Neural cell (in vitro differentiated cells): ENCODE data around the gene PTDSS2. TPM values are rescaled to one million over a fixed set of nuclear protein-coding genes. Genes with fewer than 3 reads are reported as not detected.

Experiments used
- H2AFZ ChIP-seq: fragments of 200-600, 300-800 bp; sonication (generic), shearing (Covaris generic); 2 replicates; pipeline ENCODE4 v1.6.0; 2014; ENCODE audit warnings: low read depth, mild to moderate bottlenecking, antibody characterized with exemption, low read length, moderate library complexity
- H3F3A ChIP-seq: fragments of 200-600 bp; shearing (Covaris generic); 2 replicates; pipeline ENCODE4 v1.6.1; 2016; ENCODE audit warnings: mild to moderate bottlenecking, moderate library complexity, mixed read lengths, antibody characterized with exemption, low read length; ENCODE audit not compliant: insufficient read depth, poor library complexity, severe bottlenecking
- H3K27ac ChIP-seq: fragments of 200-600, 300-800 bp; sonication (generic), shearing (Covaris generic); 2 replicates; pipeline ENCODE4 v1.5.1; 2014; ENCODE audit warnings: mild to moderate bottlenecking, low read length, moderate library complexity
- H3K27me3 ChIP-seq: fragments of 300-800, 200-600 bp; sonication (generic), shearing (Covaris generic); 2 replicates; pipeline ENCODE4 v1.6.0; 2014; ENCODE audit warnings: mild to moderate bottlenecking, low read depth, low read length, moderate library complexity; ENCODE audit not compliant: insufficient read depth
- H3K36me3 ChIP-seq: fragments of 300-800, 200-600 bp; sonication (generic), shearing (Covaris generic); 2 replicates; pipeline ENCODE4 v1.5.1; 2014; ENCODE audit warnings: mild to moderate bottlenecking, antibody characterized with exemption, low read length, moderate library complexity; ENCODE audit not compliant: insufficient read depth
- H3K4me2 ChIP-seq: fragments of 300-800, 200-600 bp; sonication (generic), shearing (Covaris generic); 2 replicates; pipeline ENCODE4 v1.6.0; 2014; ENCODE audit warnings: mild to moderate bottlenecking, low read length
- H3K4me3 ChIP-seq: fragments of 300-800, 200-600 bp; sonication (generic), shearing (Covaris generic); 2 replicates; pipeline ENCODE4 v1.5.1; 2014; ENCODE audit warnings: mild to moderate bottlenecking, low read length, moderate library complexity
- H3K79me2 ChIP-seq: fragments of 200-600 bp; shearing (Covaris generic); replicated peaks from 2 replicates; pipeline ENCODE4 v1.6.0; 2014; ENCODE audit warnings: mild to moderate bottlenecking, low read length, moderate library complexity; ENCODE audit not compliant: insufficient read depth
- H3K9ac ChIP-seq: fragments of 300-800, 200-600 bp; sonication (generic), shearing (Covaris generic); 2 replicates; pipeline ENCODE4 v1.6.1; 2016; ENCODE audit warnings: mild to moderate bottlenecking, low read length, mixed read lengths
- H3K9me2 ChIP-seq: fragments of 200-600 bp; shearing (Covaris generic); 2 replicates; pipeline ENCODE4 v1.6.1; 2016; ENCODE audit warnings: mild to moderate bottlenecking, low read length, mixed read lengths; ENCODE audit not compliant: insufficient read depth
- H3K9me3 ChIP-seq: fragments of 200-600, 300-800 bp; sonication (generic), shearing (Covaris generic); 2 replicates; pipeline ENCODE4 v1.6.1; 2016; ENCODE audit warnings: mild to moderate bottlenecking, mixed run types, low read length, moderate library complexity, mixed read lengths
- H4K20me1 ChIP-seq: fragments of 200-600 bp; shearing (Covaris generic); 2 replicates; pipeline ENCODE4 v1.6.1; 2016; ENCODE audit warnings: mild to moderate bottlenecking, mixed run types; ENCODE audit not compliant: insufficient read depth
- EP300 ChIP-seq: fragments of 450-650 bp; conservative IDR thresholded peaks from 2 replicates; pipeline ENCODE4 v1.6.1; 2014; ENCODE audit warnings: antibody characterized with exemption, mild to moderate bottlenecking, moderate library complexity; ENCODE audit not compliant: poor library complexity, severe bottlenecking
- EZH2 ChIP-seq: fragments of 200-600, 300-800 bp; shearing (Covaris generic), sonication (generic); IDR thresholded peaks from 2 replicates; pipeline ENCODE4 v1.6.1; 2014; ENCODE audit warnings: antibody characterized with exemption, low read length, borderline replicate concordance, mild to moderate bottlenecking; ENCODE audit not compliant: insufficient read depth, poor library complexity, severe bottlenecking
- MXI1 ChIP-seq: fragments of 450-650 bp; conservative IDR thresholded peaks from 2 replicates; pipeline ENCODE4 v1.6.1; 2014; ENCODE audit warnings: antibody characterized with exemption, mild to moderate bottlenecking; ENCODE audit not compliant: poor library complexity, severe bottlenecking
- POLR2AphosphoS5 ChIP-seq: IDR thresholded peaks from 2 replicates; pipeline ENCODE4 v1.6.1; 2012
- RAD21 ChIP-seq: fragments of 450-650 bp; conservative IDR thresholded peaks from 2 replicates; pipeline ENCODE4 v1.6.1; 2014; ENCODE audit warnings: antibody characterized with exemption, mild to moderate bottlenecking, moderate library complexity
- SMC3 ChIP-seq: fragments of 450-650 bp; conservative IDR thresholded peaks from 2 replicates; pipeline ENCODE4 v1.6.1; 2014; ENCODE audit warnings: antibody characterized with exemption, mild to moderate bottlenecking, moderate library complexity; ENCODE audit not compliant: poor library complexity
- TAF1 ChIP-seq: IDR thresholded peaks from 2 replicates; pipeline ENCODE4 v1.6.1; 2012; ENCODE audit warnings: low read depth
- polyA plus RNA-seq: library from polyadenylated mRNA; depleted of rRNA; stranded (reverse); fragments of >200 nt; gene quantifications from 2 replicates; pipeline ENCODE4 v1.2.3, GENCODE V29; 2014
- TF ChIP-seq, protein P1 (sequence below): fragments of 450-650 bp; IDR thresholded peaks from 2 replicates; pipeline ENCODE4 v1.5.1; 2014; ENCODE audit warnings: antibody characterized with exemption, mild to moderate bottlenecking, moderate library complexity; ENCODE audit not compliant: poor library complexity, severe bottlenecking
- TF ChIP-seq, protein P2 (sequence below): IDR thresholded peaks from 2 replicates; pipeline ENCODE4 v1.6.1; 2012; ENCODE audit warnings: borderline replicate concordance

Gene PTDSS2
- polyA plus RNA-seq, 1 donor from 2014 or later: 54.3 TPM

DNA sequence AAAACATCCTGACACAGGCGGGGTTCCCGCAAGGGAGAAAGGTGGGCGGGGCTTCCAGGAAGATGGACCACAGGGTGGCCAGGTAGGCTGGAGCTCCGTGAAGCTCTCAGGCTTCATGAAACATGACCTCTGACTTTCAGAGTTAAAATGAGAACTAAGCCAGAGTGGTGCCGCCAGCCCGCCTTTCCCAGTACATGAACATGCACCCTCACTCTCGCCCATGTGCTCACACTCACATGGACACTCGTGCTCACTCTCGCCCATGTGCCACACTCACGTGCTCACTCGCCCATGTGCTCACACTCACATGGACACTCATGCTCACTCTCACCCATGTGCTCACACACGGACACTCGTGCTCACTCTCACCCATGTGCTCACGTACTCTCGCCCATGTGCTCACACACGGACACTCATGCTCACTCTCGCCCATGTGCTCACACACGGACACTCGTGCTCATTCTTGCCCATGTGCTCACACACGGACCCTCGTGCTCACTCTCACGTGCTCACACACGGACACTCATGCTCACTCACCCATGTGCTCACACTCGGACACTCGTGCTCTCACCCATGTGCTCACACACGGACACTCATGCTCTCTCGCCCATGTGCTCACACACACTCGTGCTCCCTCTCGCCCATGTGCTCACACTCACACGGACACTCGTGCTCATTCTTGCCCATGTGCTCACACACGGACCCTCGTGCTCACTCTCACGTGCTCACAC lies 46.9 kb downstream of the PTDSS2 start:
- H3K9me3 ChIP-seq: no peaks in the 10 kb centered on the region
- no peaks in the 10 kb centered on the region for H3F3A ChIP-seq
- no peaks in the 10 kb centered on the region for H4K20me1 ChIP-seq
- H3K36me3 ChIP-seq: peaks cover 7% of the 10 kb centered on the region
- H2AFZ ChIP-seq: no peak overlapping the region
- no peak overlapping the region for H3K9ac ChIP-seq
- no peaks in the 10 kb centered on the region for H3K9me2 ChIP-seq
- H3K27ac ChIP-seq: no peak overlapping the region
- no peaks in the 10 kb centered on the region for H3K27me3 ChIP-seq
- TF ChIP-seq SMC3 (no peak), MXI1 (no peak), EZH2 (no peak), POLR2AphosphoS5 (no peak), RAD21 (no peak), EP300 (no peak), TAF1 (no peak)
- TF ChIP-seq, protein P1, sequence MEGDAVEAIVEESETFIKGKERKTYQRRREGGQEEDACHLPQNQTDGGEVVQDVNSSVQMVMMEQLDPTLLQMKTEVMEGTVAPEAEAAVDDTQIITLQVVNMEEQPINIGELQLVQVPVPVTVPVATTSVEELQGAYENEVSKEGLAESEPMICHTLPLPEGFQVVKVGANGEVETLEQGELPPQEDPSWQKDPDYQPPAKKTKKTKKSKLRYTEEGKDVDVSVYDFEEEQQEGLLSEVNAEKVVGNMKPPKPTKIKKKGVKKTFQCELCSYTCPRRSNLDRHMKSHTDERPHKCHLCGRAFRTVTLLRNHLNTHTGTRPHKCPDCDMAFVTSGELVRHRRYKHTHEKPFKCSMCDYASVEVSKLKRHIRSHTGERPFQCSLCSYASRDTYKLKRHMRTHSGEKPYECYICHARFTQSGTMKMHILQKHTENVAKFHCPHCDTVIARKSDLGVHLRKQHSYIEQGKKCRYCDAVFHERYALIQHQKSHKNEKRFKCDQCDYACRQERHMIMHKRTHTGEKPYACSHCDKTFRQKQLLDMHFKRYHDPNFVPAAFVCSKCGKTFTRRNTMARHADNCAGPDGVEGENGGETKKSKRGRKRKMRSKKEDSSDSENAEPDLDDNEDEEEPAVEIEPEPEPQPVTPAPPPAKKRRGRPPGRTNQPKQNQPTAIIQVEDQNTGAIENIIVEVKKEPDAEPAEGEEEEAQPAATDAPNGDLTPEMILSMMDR: no peak
- TF ChIP-seq, protein P2, sequence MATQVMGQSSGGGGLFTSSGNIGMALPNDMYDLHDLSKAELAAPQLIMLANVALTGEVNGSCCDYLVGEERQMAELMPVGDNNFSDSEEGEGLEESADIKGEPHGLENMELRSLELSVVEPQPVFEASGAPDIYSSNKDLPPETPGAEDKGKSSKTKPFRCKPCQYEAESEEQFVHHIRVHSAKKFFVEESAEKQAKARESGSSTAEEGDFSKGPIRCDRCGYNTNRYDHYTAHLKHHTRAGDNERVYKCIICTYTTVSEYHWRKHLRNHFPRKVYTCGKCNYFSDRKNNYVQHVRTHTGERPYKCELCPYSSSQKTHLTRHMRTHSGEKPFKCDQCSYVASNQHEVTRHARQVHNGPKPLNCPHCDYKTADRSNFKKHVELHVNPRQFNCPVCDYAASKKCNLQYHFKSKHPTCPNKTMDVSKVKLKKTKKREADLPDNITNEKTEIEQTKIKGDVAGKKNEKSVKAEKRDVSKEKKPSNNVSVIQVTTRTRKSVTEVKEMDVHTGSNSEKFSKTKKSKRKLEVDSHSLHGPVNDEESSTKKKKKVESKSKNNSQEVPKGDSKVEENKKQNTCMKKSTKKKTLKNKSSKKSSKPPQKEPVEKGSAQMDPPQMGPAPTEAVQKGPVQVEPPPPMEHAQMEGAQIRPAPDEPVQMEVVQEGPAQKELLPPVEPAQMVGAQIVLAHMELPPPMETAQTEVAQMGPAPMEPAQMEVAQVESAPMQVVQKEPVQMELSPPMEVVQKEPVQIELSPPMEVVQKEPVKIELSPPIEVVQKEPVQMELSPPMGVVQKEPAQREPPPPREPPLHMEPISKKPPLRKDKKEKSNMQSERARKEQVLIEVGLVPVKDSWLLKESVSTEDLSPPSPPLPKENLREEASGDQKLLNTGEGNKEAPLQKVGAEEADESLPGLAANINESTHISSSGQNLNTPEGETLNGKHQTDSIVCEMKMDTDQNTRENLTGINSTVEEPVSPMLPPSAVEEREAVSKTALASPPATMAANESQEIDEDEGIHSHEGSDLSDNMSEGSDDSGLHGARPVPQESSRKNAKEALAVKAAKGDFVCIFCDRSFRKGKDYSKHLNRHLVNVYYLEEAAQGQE: no peak
- H3K4me2 ChIP-seq: no peak overlapping the region
- H3K4me3 ChIP-seq: no peak overlapping the region
- H3K79me2 ChIP-seq: no peaks in the 10 kb centered on the region

DNA sequence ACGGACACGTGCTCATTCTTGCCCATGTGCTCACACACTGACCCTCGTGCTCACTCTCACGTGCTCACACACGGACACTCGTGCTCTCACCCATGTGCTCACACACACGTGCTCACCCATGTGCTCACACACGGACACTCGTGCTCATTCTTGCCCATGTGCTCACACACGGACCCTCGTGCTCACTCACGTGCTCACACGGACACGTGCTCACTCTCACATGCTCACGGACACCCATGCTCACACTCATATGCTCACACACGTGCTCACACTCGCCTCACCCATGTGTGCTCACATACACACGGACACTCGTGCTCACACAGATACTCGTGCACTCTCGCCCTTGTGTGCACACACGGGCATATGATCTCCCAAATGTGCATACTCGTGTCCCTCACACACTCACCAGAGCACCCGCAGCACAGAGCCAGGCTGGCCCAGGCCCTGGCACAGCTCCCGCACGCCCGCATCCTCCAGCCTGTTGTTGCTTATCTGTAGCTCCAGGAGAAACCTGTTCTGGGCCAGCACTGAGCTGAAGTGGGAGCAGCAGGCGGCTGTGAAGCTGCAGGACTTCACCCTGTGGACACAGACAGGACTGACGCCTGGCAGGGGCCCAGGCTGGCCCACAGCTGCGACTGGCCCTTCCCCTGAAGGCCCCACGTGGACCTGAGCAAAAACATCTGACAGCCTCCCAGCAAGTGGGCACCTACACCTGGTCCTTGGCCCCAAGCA lies 47.7 kb downstream of the PTDSS2 start:
- H3K79me2 ChIP-seq: no peaks in the 10 kb centered on the region
- H3K4me2 ChIP-seq: no peak overlapping the region
- H3K9ac ChIP-seq: no peak overlapping the region
- no peaks in the 10 kb centered on the region for H4K20me1 ChIP-seq
- no peaks in the 10 kb centered on the region for H3K27me3 ChIP-seq
- peaks cover 7% of the 10 kb centered on the region for H3K36me3 ChIP-seq
- H3K4me3 ChIP-seq: no peak overlapping the region
- no peak overlapping the region for H2AFZ ChIP-seq
- H3K27ac ChIP-seq: no peak overlapping the region
- H3K9me3 ChIP-seq: no peaks in the 10 kb centered on the region
- no peak for TF ChIP-seq SMC3
- TF ChIP-seq, protein P2: no peak
- no peak for TF ChIP-seq POLR2AphosphoS5
- TF ChIP-seq RAD21: no peak
- H3K9me2 ChIP-seq: no peaks in the 10 kb centered on the region
- no peaks in the 10 kb centered on the region for H3F3A ChIP-seq
